Measurements from ENCODE around the gene CNKSR2. TPM values are rescaled to one million over a fixed set of nuclear protein-coding genes. Genes with fewer than 3 reads are reported as not detected.

The CNKSR2 gene
- total and polyA plus RNA-seq, 2 of the 13 experiments (the other 11 are each of a cell fraction or from before 2014, with no cell fraction given): not detected

DNA sequence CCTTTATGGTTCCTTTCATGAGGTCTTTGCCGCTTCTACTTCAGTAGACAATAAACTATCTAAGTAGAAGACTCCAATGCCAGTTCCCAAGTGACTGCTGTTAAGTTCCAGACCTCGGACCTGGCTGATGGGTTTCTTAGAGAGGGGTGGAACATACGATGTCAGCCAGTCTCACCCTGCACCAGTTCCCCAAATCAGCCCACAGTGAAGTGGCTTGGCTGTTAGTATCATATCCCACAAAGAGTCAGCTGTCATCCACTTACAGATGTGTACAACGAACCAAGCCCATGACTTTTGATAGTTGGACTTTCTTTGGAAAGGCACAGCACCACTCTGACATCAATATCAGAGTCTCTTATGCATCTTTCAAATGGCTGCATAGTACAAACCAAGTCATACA lies 292.0 kb downstream of the CNKSR2 start (continued):
- TF ChIP-seq, protein P1, sequence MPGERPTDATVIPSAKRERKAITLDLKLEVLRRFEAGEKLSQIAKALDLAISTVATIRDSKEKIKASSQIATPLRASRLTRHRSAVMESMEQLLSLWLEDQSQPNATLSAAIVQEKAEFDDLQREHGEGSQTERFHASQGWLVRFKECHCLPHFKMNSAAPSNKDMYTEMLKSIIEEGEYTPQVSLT (CRISPR knock-in tag; IDR thresholded peaks at IDR 0.05; ENCODE audit: borderline replicate concordance, low read depth): no peak
- TF ChIP-seq RCOR2 (CRISPR knock-in tag; IDR thresholded peaks at IDR 0.05) (no peak), SSRP1 (CRISPR knock-in tag; IDR thresholded peaks at IDR 0.05) (no peak)

DNA sequence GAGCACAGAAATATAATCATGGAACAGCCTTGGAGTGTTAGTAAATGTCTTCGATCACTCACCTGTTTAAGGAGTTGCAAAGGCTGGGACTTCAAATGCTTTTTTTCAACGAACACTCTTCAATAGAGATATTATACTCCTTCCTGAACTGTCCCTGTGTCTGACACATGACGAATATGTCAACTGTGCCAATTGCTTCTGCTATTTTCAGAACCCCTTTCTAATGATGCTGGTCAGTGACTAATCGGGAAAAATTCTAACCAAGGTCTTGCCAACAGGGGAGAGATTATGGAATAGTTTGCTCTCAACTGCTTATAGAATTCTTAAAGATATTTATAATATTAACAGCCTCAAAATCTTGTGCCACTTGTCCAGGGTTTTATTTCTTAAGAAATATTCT lies 292.5 kb downstream of the CNKSR2 start:
- H3K4me3 ChIP-seq (replicated peaks in 1 of 3; ENCODE audit: insufficient read depth in 1 of 3, low read depth in 2 of 3, low read length in 3 of 3): no peak overlapping the region
- no peak overlapping the region for H3K9ac ChIP-seq (ENCODE audit: insufficient read depth, low read depth, low read length)
- FAIRE-seq (no peak), ATAC-seq (no peak), DNase-seq (ENCODE audit: low spot score) (no peak)
- 0% methylated on average over 3 of the region's 4 CpGs for WGBS (ENCODE audit: low lambda C conversion rate)
- BruUV-seq (replicated peaks): no TSS peak
- in situ Hi-C loops (cut with HindIII; ENCODE audit: extremely low pct_ligation_motif_present, low pct_unique_long_range_greater_than_20kb) (no loop called here), intact Hi-C loops (cut with micrococcal nuclease; ENCODE audit: unreplicated experiment) (no loop called here)
- TF ChIP-seq NFE2 (CRISPR knock-in tag; IDR thresholded peaks at IDR 0.05): no peak
- TF ChIP-seq CHCHD3 (CRISPR knock-in tag; IDR thresholded peaks at IDR 0.05): no peak
- no peak for TF ChIP-seq ZNF510 (CRISPR knock-in tag; IDR thresholded peaks at IDR 0.05; ENCODE audit: low read depth)
- TF ChIP-seq, protein P2, sequence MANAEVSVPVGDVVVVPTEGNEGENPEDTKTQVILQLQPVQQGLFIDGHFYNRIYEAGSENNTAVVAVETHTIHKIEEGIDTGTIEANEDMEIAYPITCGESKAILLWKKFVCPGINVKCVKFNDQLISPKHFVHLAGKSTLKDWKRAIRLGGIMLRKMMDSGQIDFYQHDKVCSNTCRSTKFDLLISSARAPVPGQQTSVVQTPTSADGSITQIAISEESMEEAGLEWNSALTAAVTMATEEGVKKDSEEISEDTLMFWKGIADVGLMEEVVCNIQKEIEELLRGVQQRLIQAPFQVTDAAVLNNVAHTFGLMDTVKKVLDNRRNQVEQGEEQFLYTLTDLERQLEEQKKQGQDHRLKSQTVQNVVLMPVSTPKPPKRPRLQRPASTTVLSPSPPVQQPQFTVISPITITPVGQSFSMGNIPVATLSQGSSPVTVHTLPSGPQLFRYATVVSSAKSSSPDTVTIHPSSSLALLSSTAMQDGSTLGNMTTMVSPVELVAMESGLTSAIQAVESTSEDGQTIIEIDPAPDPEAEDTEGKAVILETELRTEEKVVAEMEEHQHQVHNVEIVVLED (CRISPR knock-in tag; IDR thresholded peaks at IDR 0.05; ENCODE audit: borderline replicate concordance): no peak
- ChIA-PET CTCF (ENCODE audit: low intra/inter-chr PET ratio, low total read pairs) (no interaction called here), POLR2A (no interaction called here)
- H3K27ac ChIP-seq (ENCODE audit: extremely low read length, insufficient read depth, low read length): no peak overlapping the region
- no peaks in the 10 kb centered on the region for H3K9me3 ChIP-seq (ENCODE audit: low read length)
- no peak overlapping the region for H2AFZ ChIP-seq (ENCODE audit: low read length)
- H3K27me3 ChIP-seq (ENCODE audit: control insufficient read depth in 1 of 2, insufficient read depth in 2 of 2, low read length in 2 of 2): no peaks in the 10 kb centered on the region
- no peaks in the 10 kb centered on the region for H3K36me3 ChIP-seq (replicated peaks in 1 of 2; ENCODE audit: control insufficient read depth in 1 of 2, insufficient read depth in 2 of 2, low read length in 2 of 2)
- no peak overlapping the region for H3K4me2 ChIP-seq (ENCODE audit: low read depth, low read length)
- no peaks in the 10 kb centered on the region for H3K79me2 ChIP-seq (ENCODE audit: insufficient read depth, low read length)
- H3K4me1 ChIP-seq (ENCODE audit: insufficient read depth, low read length): no peaks in the 10 kb centered on the region
- no peaks in the 10 kb centered on the region for H4K20me1 ChIP-seq (ENCODE audit: insufficient read depth, low read length)

Data from HepG2 (cell line).